IMR-90 (cell line): Measurements from ENCODE around the gene PLD2. TPM values are rescaled to one million over a fixed set of nuclear protein-coding genes. Genes with fewer than 3 reads are reported as not detected.

Source experiments
- ATAC-seq: fragments of 200-7000 bp; cut with Tn5 transposase; 2 replicates; pipeline ENCODE4 v1.9.1; 2020; ENCODE audit warnings: low read depth, mild to moderate bottlenecking, moderate library complexity
- BruUV-seq: library from RNA; stranded (reverse); fragments of 400-500 nt; replicated peaks from 2 replicates; lab custom pipeline; 2021; lab: Mats Ljungman, UMichigan
- CTCF ChIA-PET: fragments of 300-600 bp; formaldehyde crosslinking; extraction: SDS; loops from one replicate; lab custom pipeline; 2021; ENCODE audit warnings: antibody characterized with exemption; lab: Yijun Ruan, JAX
- POLR2A ChIA-PET: fragments of 300-600 bp; sonication (Branson Sonifier 250); formaldehyde crosslinking; loops from one replicate; lab custom pipeline; 2022; ENCODE audit warnings: antibody characterized with exemption; ENCODE audit not compliant: unreplicated experiment; lab: Charles Lee
- DNase-seq: peaks from one replicate; pipeline ENCODE4 v3.0.0; 2013
- H2AFZ ChIP-seq: replicated peaks from 2 replicates; pipeline ENCODE3; 2013; ENCODE audit warnings: low read length, mild to moderate bottlenecking; ENCODE audit not compliant: poor library complexity
- H2AK5ac ChIP-seq: 2 replicates; pipeline ENCODE4 v1.6.1; 2013; ENCODE audit warnings: low read depth, low read length, inconsistent platforms
- H2AK9ac ChIP-seq: replicated peaks from 2 replicates; pipeline ENCODE3; 2013; ENCODE audit warnings: mild to moderate bottlenecking, low read depth, low read length, moderate library complexity; ENCODE audit not compliant: poor library complexity
- H2BK120ac ChIP-seq: 2 replicates; pipeline ENCODE4 v1.6.1; 2013; ENCODE audit warnings: low read depth, low read length, inconsistent platforms
- H2BK15ac ChIP-seq: 3 replicates; pipeline ENCODE4 v1.6.1; 2013; ENCODE audit warnings: low read depth, low read length, inconsistent platforms
- H2BK20ac ChIP-seq: 2 replicates; pipeline ENCODE4 v1.6.1; 2013; ENCODE audit warnings: low read depth, mild to moderate bottlenecking, inconsistent platforms, low read length, moderate library complexity
- H2BK5ac ChIP-seq: 2 replicates; pipeline ENCODE4 v1.6.1; 2013; ENCODE audit warnings: mild to moderate bottlenecking, low read depth, low read length, inconsistent platforms; ENCODE audit not compliant: poor library complexity, severe bottlenecking
- H3K14ac ChIP-seq: replicated peaks from 2 replicates; pipeline ENCODE4 v1.6.1; 2013; ENCODE audit warnings: low read depth, low read length, inconsistent platforms
- H3K18ac ChIP-seq: 2 replicates; pipeline ENCODE4 v1.6.1; 2013; ENCODE audit warnings: low read depth, low read length, control low read depth
- H3K23ac ChIP-seq: 2 replicates; pipeline ENCODE4 v1.6.1; 2013; ENCODE audit warnings: low read depth, low read length, inconsistent platforms
- H3K27ac ChIP-seq: 2 replicates; pipeline ENCODE4 v1.5.1; 2013; ENCODE audit warnings: mild to moderate bottlenecking, control low read depth, low read length; ENCODE audit not compliant: insufficient read depth
- H3K27me3 ChIP-seq: 2 replicates; pipeline ENCODE4 v1.6.1; 2013; ENCODE audit warnings: low read length; ENCODE audit not compliant: control insufficient read depth, insufficient read depth
- H3K36me3 ChIP-seq: 2 replicates; pipeline ENCODE4 v1.6.1; 2013; ENCODE audit warnings: low read length, mixed read lengths; ENCODE audit not compliant: control insufficient read depth, insufficient read depth
- H3K4ac ChIP-seq: 2 replicates; pipeline ENCODE4 v1.6.1; 2013; ENCODE audit warnings: low read depth, low read length, inconsistent platforms
- H3K4me1 ChIP-seq: 2 replicates; pipeline ENCODE4 v1.6.1; 2013; ENCODE audit warnings: low read length, mixed read lengths; ENCODE audit not compliant: control insufficient read depth, insufficient read depth
- H3K4me2 ChIP-seq: 2 replicates; pipeline ENCODE4 v1.6.1; 2013; ENCODE audit warnings: low read depth, mild to moderate bottlenecking, control low read depth, low read length, moderate library complexity
- H3K4me3 ChIP-seq: 2 replicates; pipeline ENCODE4 v1.5.1; 2013; ENCODE audit warnings: low read depth, mild to moderate bottlenecking, control low read depth, low read length, moderate library complexity; ENCODE audit not compliant: insufficient read depth
- H3K56ac ChIP-seq: 2 replicates; pipeline ENCODE4 v1.6.1; 2013; ENCODE audit warnings: low read length, inconsistent platforms; ENCODE audit not compliant: insufficient read depth; ENCODE audit errors: extremely low read depth
- H3K79me1 ChIP-seq, 2 experiments: 2 replicates each; pipeline ENCODE4 v1.6.1; 2013; ENCODE audit warnings: low read length in 2 of 2, inconsistent platforms in 1 of 2, low read depth in 1 of 2
- H3K9ac ChIP-seq: 2 replicates; pipeline ENCODE4 v1.6.1; 2013; ENCODE audit warnings: low read depth, low read length, control low read depth
- H3K9me1 ChIP-seq: 2 replicates; pipeline ENCODE4 v1.6.1; 2013; ENCODE audit warnings: low read length, inconsistent platforms; ENCODE audit not compliant: insufficient read depth
- H3K9me3 ChIP-seq: 2 replicates; pipeline ENCODE4 v1.6.1; 2013; ENCODE audit warnings: low read length; ENCODE audit not compliant: control insufficient read depth, insufficient read depth
- H4K20me1 ChIP-seq: 2 replicates; pipeline ENCODE4 v1.6.1; 2013; ENCODE audit warnings: low read length, inconsistent platforms; ENCODE audit not compliant: insufficient read depth
- H4K5ac ChIP-seq: 2 replicates; pipeline ENCODE4 v1.6.1; 2013; ENCODE audit warnings: mild to moderate bottlenecking, low read depth, low read length, control low read depth
- H4K8ac ChIP-seq, 2 experiments: 2 replicates each; pipeline ENCODE4 v1.6.1; 2013; ENCODE audit warnings: low read depth in 2 of 2, low read length in 2 of 2, control low read depth in 1 of 2, inconsistent platforms in 1 of 2
- H4K91ac ChIP-seq: 2 replicates; pipeline ENCODE4 v1.6.1; 2013; ENCODE audit warnings: low read depth, low read length, inconsistent platforms; ENCODE audit not compliant: insufficient read depth
- CEBPB ChIP-seq: IDR thresholded peaks from 2 replicates; pipeline ENCODE4 v1.6.1; 2012; ENCODE audit warnings: low read depth, low read length, improper control_type of control experiment
- MAFK ChIP-seq: IDR thresholded peaks from 2 replicates; pipeline ENCODE4 v1.6.1; 2012; ENCODE audit warnings: low read depth, low read length, improper control_type of control experiment
- POLR2A ChIP-seq: IDR thresholded peaks from 2 replicates; pipeline ENCODE4 v1.6.1; 2012; ENCODE audit warnings: mild to moderate bottlenecking, low read depth, low read length
- RAD21 ChIP-seq: IDR thresholded peaks from 2 replicates; pipeline ENCODE4 v1.6.1; 2012; ENCODE audit warnings: low read length, improper control_type of control experiment
- RCOR1 ChIP-seq: IDR thresholded peaks from 2 replicates; pipeline ENCODE4 v1.6.1; 2012; ENCODE audit warnings: mild to moderate bottlenecking, low read length, improper control_type of control experiment; ENCODE audit not compliant: insufficient replicate concordance
- USF2 ChIP-seq: fragments of 150-350 bp; IDR thresholded peaks from 2 replicates; pipeline ENCODE4 v1.6.1; 2017; ENCODE audit warnings: mild to moderate bottlenecking, antibody characterized with exemption, low read length, low read depth
- WGBS, 2 experiments: methylation state at CpG; one replicate each; pipeline versions ENCODE4 v1.1.5 to v1.1.7; 2013; ENCODE audit warnings: missing lambda C conversion rate in 2 of 2; ENCODE audit not compliant: insufficient read length in 1 of 2; ENCODE audit errors: extremely low coverage in 2 of 2; 5-methylcytosine and 5-hydroxymethylcytosine counted together
- dilution Hi-C: fragments of 300-500 bp; cut with HindIII; formaldehyde crosslinking; loops from one replicate; pipeline ENCODE4 v1.14.3; 2018; ENCODE audit warnings: low sequenced_read_pairs; ENCODE audit not compliant: unreplicated experiment
- in situ Hi-C: fragments of 300-500 bp; cut with MboI; formaldehyde crosslinking; loops from 3 replicates; pipeline ENCODE4 v1.14.3; 2019; ENCODE audit warnings: low sequenced_read_pairs, inconsistent platforms, mixed read lengths
- intact Hi-C: fragments of 100-400 bp; cut with micrococcal nuclease; formaldehyde crosslinking; loops from 2 replicates; pipeline ENCODE4 v1.10.0; 2022
- polyA plus RNA-seq, 3 experiments: library from polyadenylated mRNA; depleted of rRNA; stranded (reverse); fragments of >200 nt; gene quantifications; 2 replicates each; pipeline ENCODE4 v1.2.3, GENCODE V29; 2012; ENCODE audit warnings: low replicate concordance in 1 of 3
- total RNA-seq: library from RNA; depleted of rRNA; stranded (reverse); fragments of >200 nt; gene quantifications from 2 replicates; pipeline ENCODE4 v1.2.3, GENCODE V29; 2012

The PLD2 gene
- total and polyA plus RNA-seq, 2 of the 4 experiments (the other 2 are of a cell fraction) = 12.5 to 28.0 TPM

- H3K4me1 ChIP-seq = peaks cover 10% of the 10 kb centered on the region; the same call in 1 of the 2 replicates
- no peak for DNase-seq
- no peak overlapping the region for H3K27ac ChIP-seq
- no peak overlapping the region for H4K8ac ChIP-seq
- H3K4me2 ChIP-seq = no peak overlapping the region
- TF ChIP-seq POLR2A = no peak
- TF ChIP-seq RAD21 = no peak
- TF ChIP-seq USF2 = no peak
- TF ChIP-seq CEBPB = no peak
- TF ChIP-seq MAFK = no peak
- no peak for TF ChIP-seq RCOR1
- no peak overlapping the region for H2BK15ac ChIP-seq
- intact Hi-C loops = no loop called here
- ChIA-PET CTCF (interaction anchor here (0.8 kb wide), 1 partner anchor 602 kb away, joined by 3 read pairs; no protein-coding TSS in a partner anchor), POLR2A (no interaction called here)
- no peak overlapping the region for H3K56ac ChIP-seq
- no peak overlapping the region for H2BK120ac ChIP-seq
- no peak overlapping the region for H3K4me3 ChIP-seq
- dilution Hi-C loops = no loop called here
- no peak overlapping the region for H2BK20ac ChIP-seq
- H4K91ac ChIP-seq = no peak overlapping the region
- peaks cover 10 to 64% of the 10 kb centered on the region in 2 experiments for H3K79me1 ChIP-seq
- BruUV-seq = no TSS peak
- H3K9ac ChIP-seq = no peak overlapping the region
- H2AFZ ChIP-seq = no peak overlapping the region
- H3K9me3 ChIP-seq = no peaks in the 10 kb centered on the region
- no peak overlapping the region for H4K5ac ChIP-seq
- in situ Hi-C loops = no loop called here
- H3K9me1 ChIP-seq = peaks cover 19% of the 10 kb centered on the region; the same call in 1 of the 2 replicates
- ATAC-seq = no peak
- no peak overlapping the region for H2AK5ac ChIP-seq
- H3K27me3 ChIP-seq = no peaks in the 10 kb centered on the region
- peaks cover 29% of the 10 kb centered on the region for H4K20me1 ChIP-seq
- 88% methylated on average over 16 of the region's 32 CpGs; no CpG with 5 or more reads in 1 of the 2 experiments for WGBS, 2 experiments
- H3K23ac ChIP-seq = no peak overlapping the region
- H3K14ac ChIP-seq = no peak overlapping the region
- peaks cover 3% of the 10 kb centered on the region; the same call in 1 of the 2 replicates for H3K36me3 ChIP-seq
- H2AK9ac ChIP-seq = no peak overlapping the region
- no peak overlapping the region for H2BK5ac ChIP-seq
- H3K18ac ChIP-seq = no peak overlapping the region
- H3K4ac ChIP-seq = no peak overlapping the region
These were observed 53.1 kb downstream of the PLD2 start for GRCh38 chr17:4859816-4860625.
